H1 (cell line): Measurements from ENCODE around the gene CD160. TPM values are rescaled to one million over a fixed set of nuclear protein-coding genes. Genes with fewer than 3 reads are reported as not detected.

Experiments used
- CTCF ChIA-PET: fragments of 300-600 bp; sonication (Branson Sonifier 250); formaldehyde crosslinking; loops from one replicate; lab custom pipeline; 2021; ENCODE audit not compliant: partially characterized antibody; lab: Charles Lee
- POLR2A ChIA-PET: fragments of 300-600 bp; sonication (Branson Sonifier 250); formaldehyde crosslinking; loops from one replicate; lab custom pipeline; 2021; ENCODE audit warnings: inconsistent platforms; ENCODE audit not compliant: partially characterized antibody; lab: Charles Lee
- DNase-seq, 2 experiments: peaks; one replicate each; pipeline versions ENCODE4 v3.0.0 to v3.0.0-alpha.2; 2010 to 2022; ENCODE audit warnings: low spot score in 2 of 2, low read depth in 1 of 2, mixed read lengths in 1 of 2
- FAIRE-seq: peaks from 2 replicates; lab custom pipeline; 2011; peaks lifted over from hg19 to GRCh38; lab: Jason Lieb, UNC
- H2AFZ ChIP-seq: 2 replicates; pipeline ENCODE4 v1.8.1; 2012; ENCODE audit warnings: low read length, inconsistent platforms
- H2AK5ac ChIP-seq: 2 replicates; pipeline ENCODE4 v1.6.1; 2013; ENCODE audit warnings: low read depth, low read length
- H2BK120ac ChIP-seq: replicated peaks from 2 replicates; pipeline ENCODE3; 2013; ENCODE audit warnings: low read depth, low read length, inconsistent platforms
- H2BK12ac ChIP-seq: 2 replicates; pipeline ENCODE4 v1.6.1; 2013; ENCODE audit warnings: low read depth, low read length
- H2BK15ac ChIP-seq: 2 replicates; pipeline ENCODE4 v1.6.1; 2013; ENCODE audit warnings: low read length
- H2BK20ac ChIP-seq: 2 replicates; pipeline ENCODE4 v1.6.1; 2013; ENCODE audit warnings: low read length
- H2BK5ac ChIP-seq: 2 replicates; pipeline ENCODE4 v1.6.1; 2013; ENCODE audit warnings: low read depth, low read length
- H3K14ac ChIP-seq: 2 replicates; pipeline ENCODE4 v1.6.1; 2013; ENCODE audit warnings: inconsistent platforms; ENCODE audit not compliant: insufficient read length
- H3K18ac ChIP-seq: 2 replicates; pipeline ENCODE4 v1.6.1; 2013; ENCODE audit warnings: low read length; ENCODE audit errors: extremely low read depth
- H3K23ac ChIP-seq: 2 replicates; pipeline ENCODE4 v1.6.1; 2013; ENCODE audit warnings: inconsistent platforms; ENCODE audit not compliant: insufficient read length
- H3K23me2 ChIP-seq: 2 replicates; pipeline ENCODE4 v1.6.1; 2013; ENCODE audit warnings: low read depth, low read length
- H3K27ac ChIP-seq: 2 replicates; pipeline ENCODE4 v1.6.1; 2011; ENCODE audit warnings: low read depth, low read length, inconsistent platforms
- H3K27me3 ChIP-seq, 4 experiments: replicated peaks in 1 of 4; 1 replicate in 1 of 4; 2 replicates in 3 of 4; pipeline versions ENCODE4 v1.6.1 to v1.8.1; 2011 to 2013; ENCODE audit warnings: low read length in 3 of 4, mild to moderate bottlenecking in 3 of 4, inconsistent platforms in 2 of 4, mixed read lengths in 2 of 4, moderate library complexity in 1 of 4; ENCODE audit not compliant: control insufficient read depth in 3 of 4, insufficient read depth in 3 of 4; ENCODE audit errors: extremely low read depth in 1 of 4
- H3K36me3 ChIP-seq, 4 experiments: 2 replicates each; pipeline versions ENCODE4 v1.6.1 to v1.8.1; 2011 to 2013; ENCODE audit warnings: mild to moderate bottlenecking in 4 of 4, low read length in 3 of 4, moderate library complexity in 2 of 4, control low read depth in 1 of 4, inconsistent platforms in 1 of 4; ENCODE audit not compliant: insufficient read depth in 4 of 4, control insufficient read depth in 2 of 4
- H3K4ac ChIP-seq: replicated peaks from 2 replicates; pipeline ENCODE3; 2013; ENCODE audit warnings: low read length, low read depth, mixed read lengths, inconsistent platforms; ENCODE audit not compliant: insufficient read length
- H3K4me1 ChIP-seq, 4 experiments: replicated peaks in 1 of 4; 1 replicate in 1 of 4; 2 replicates in 3 of 4; pipeline versions ENCODE4 v1.6.1 to v1.8.1; 2011 to 2013; ENCODE audit warnings: low read length in 3 of 4, inconsistent platforms in 2 of 4, mixed read lengths in 1 of 4; ENCODE audit not compliant: insufficient read depth in 4 of 4, control insufficient read depth in 3 of 4
- H3K4me2 ChIP-seq, 2 experiments: 2 replicates each; pipeline versions ENCODE4 v1.6.1 to v1.8.1; 2011 to 2013; ENCODE audit warnings: low read depth in 2 of 2, low read length in 2 of 2, control low read depth in 1 of 2, inconsistent platforms in 1 of 2, mild to moderate bottlenecking in 1 of 2; ENCODE audit not compliant: insufficient read depth in 1 of 2
- H3K4me3 ChIP-seq, 4 experiments: fragments of 200-600, 300-600 bp in 1 of 4; sonication (generic), shearing (Covaris generic), sonication (Bioruptor Twin) in 1 of 4; 2 replicates each; pipeline versions ENCODE4 v1.5.1 to v1.8.1; 2011 to 2016; ENCODE audit warnings: low read length in 4 of 4, low read depth in 3 of 4, control low read depth in 2 of 4, inconsistent platforms in 2 of 4, mild to moderate bottlenecking in 2 of 4, mixed read lengths in 1 of 4, moderate library complexity in 1 of 4; ENCODE audit not compliant: insufficient read depth in 2 of 4; ENCODE audit errors: extremely low read depth in 1 of 4
- H3K56ac ChIP-seq: replicated peaks from 2 replicates; pipeline ENCODE3; 2013; ENCODE audit warnings: low read depth, mild to moderate bottlenecking, mixed read lengths, low read length, inconsistent platforms; ENCODE audit not compliant: insufficient read length
- H3K79me1 ChIP-seq: 2 replicates; pipeline ENCODE4 v1.6.1; 2013; ENCODE audit warnings: low read depth, low read length, control low read depth
- H3K79me2 ChIP-seq, 2 experiments: 2 replicates each; pipeline versions ENCODE4 v1.6.1 to v1.8.1; 2012 to 2013; ENCODE audit warnings: low read length in 2 of 2, mild to moderate bottlenecking in 2 of 2, inconsistent platforms in 1 of 2; ENCODE audit not compliant: insufficient read depth in 2 of 2, control insufficient read depth in 1 of 2
- H3K9ac ChIP-seq, 4 experiments: replicated peaks in 1 of 4; 1 replicate in 1 of 4; 2 replicates in 3 of 4; pipeline versions ENCODE4 v1.6.1 to v1.8.1; 2011 to 2013; ENCODE audit warnings: low read depth in 3 of 4, low read length in 3 of 4, control low read depth in 2 of 4, mild to moderate bottlenecking in 2 of 4, moderate library complexity in 2 of 4, inconsistent platforms in 1 of 4; ENCODE audit errors: extremely low read depth in 1 of 4
- H3K9me3 ChIP-seq, 2 experiments: 2 replicates each; pipeline versions ENCODE4 v1.6.1 to v1.8.1; 2012 to 2013; ENCODE audit warnings: mild to moderate bottlenecking in 2 of 2, moderate library complexity in 2 of 2, control low read depth in 1 of 2, inconsistent platforms in 1 of 2, low read depth in 1 of 2, low read length in 1 of 2, mixed read lengths in 1 of 2; ENCODE audit not compliant: insufficient read depth in 2 of 2
- H4K20me1 ChIP-seq, 2 experiments: replicated peaks in 1 of 2; 2 replicates each; pipeline versions ENCODE3 to v1.8.1; 2011 to 2013; ENCODE audit warnings: inconsistent platforms in 2 of 2, low read length in 2 of 2, mild to moderate bottlenecking in 1 of 2; ENCODE audit not compliant: insufficient read depth in 2 of 2, control insufficient read depth in 1 of 2
- H4K5ac ChIP-seq: 2 replicates; pipeline ENCODE4 v1.6.1; 2013; ENCODE audit warnings: low read length, low read depth, mixed read lengths, inconsistent platforms; ENCODE audit not compliant: insufficient read length
- H4K8ac ChIP-seq: 2 replicates; pipeline ENCODE4 v1.8.0; 2013; ENCODE audit warnings: mild to moderate bottlenecking, moderate library complexity, low read length, inconsistent platforms; ENCODE audit not compliant: insufficient read depth; ENCODE audit errors: extremely low read depth
- H4K91ac ChIP-seq: replicated peaks from 2 replicates; pipeline ENCODE3; 2013; ENCODE audit warnings: low read length, mixed read lengths, inconsistent platforms; ENCODE audit not compliant: insufficient read length
- CBX8 ChIP-seq: fragments of 300-800, 300-1000 bp; sonication (generic); IDR thresholded peaks from 2 replicates; pipeline ENCODE4 v1.7.1; 2016; ENCODE audit warnings: low read depth, low read length, borderline replicate concordance
- E2F6 ChIP-seq: IDR thresholded peaks from 2 replicates; pipeline ENCODE4 v1.6.1; 2012; ENCODE audit warnings: inconsistent platforms
- JUN ChIP-seq: IDR thresholded peaks from 2 replicates; pipeline ENCODE4 v1.6.1; 2011; ENCODE audit warnings: low read depth, mild to moderate bottlenecking, improper control_type of control experiment, low read length
- JUND ChIP-seq: IDR thresholded peaks from 2 replicates; pipeline ENCODE4 v1.6.1; 2011; ENCODE audit warnings: mild to moderate bottlenecking, improper control_type of control experiment, low read length
- KDM4A ChIP-seq: IDR thresholded peaks from one replicate; pipeline ENCODE4 v1.7.1; 2012; ENCODE audit warnings: low read depth, mild to moderate bottlenecking, moderate library complexity, low read length, inconsistent platforms; ENCODE audit not compliant: severe bottlenecking
- KDM5A ChIP-seq: fragments of 200-600 bp; IDR thresholded peaks from 2 replicates; pipeline ENCODE4 v1.7.1; 2012; ENCODE audit warnings: mild to moderate bottlenecking, low read length, inconsistent platforms, mixed read lengths
- NRF1 ChIP-seq: IDR thresholded peaks from 2 replicates; pipeline ENCODE4 v1.6.1; 2011; ENCODE audit warnings: mild to moderate bottlenecking, low read depth, low read length, improper control_type of control experiment
- PHF8 ChIP-seq: fragments of 200-600 bp; sonication (generic); conservative IDR thresholded peaks from 2 replicates; pipeline ENCODE4 v1.7.1; 2012; ENCODE audit warnings: low read depth, mild to moderate bottlenecking, inconsistent platforms, low read length, moderate library complexity
- POLR2A ChIP-seq, 2 experiments: IDR thresholded peaks; 1 replicate in 1 of 2; 2 replicates in 1 of 2; pipeline ENCODE4 v1.6.1; 2011; ENCODE audit warnings: low read depth in 2 of 2, low read length in 2 of 2, mild to moderate bottlenecking in 2 of 2; ENCODE audit errors: control extremely low read depth in 1 of 2
- RBBP5 ChIP-seq: IDR thresholded peaks from 2 replicates; pipeline ENCODE4 v1.7.1; 2012; ENCODE audit warnings: low read depth, mild to moderate bottlenecking, inconsistent platforms, low read length, moderate library complexity, borderline replicate concordance
- RNF2 ChIP-seq: fragments of 200-900, 300-1000 bp; sonication (generic); IDR thresholded peaks from 2 replicates; pipeline ENCODE4 v1.7.1; 2016; ENCODE audit warnings: borderline replicate concordance, low read depth, mild to moderate bottlenecking, antibody characterized with exemption, low read length; ENCODE audit not compliant: poor library complexity, severe bottlenecking; ENCODE audit errors: missing control alignments
- SIN3A ChIP-seq, 2 experiments: IDR thresholded peaks in 1 of 2; conservative IDR thresholded peaks in 1 of 2; 2 replicates each; pipeline ENCODE4 v1.6.1; 2011 to 2012; ENCODE audit warnings: low read length in 2 of 2, improper control_type of control experiment in 1 of 2, low read depth in 1 of 2, mild to moderate bottlenecking in 1 of 2
- SIRT6 ChIP-seq: IDR thresholded peaks from one replicate; pipeline ENCODE4 v1.7.1; 2012; ENCODE audit warnings: low read length, inconsistent platforms
- YY1 ChIP-seq: IDR thresholded peaks from 2 replicates; pipeline ENCODE4 v1.6.1; 2011; ENCODE audit warnings: low read depth, mild to moderate bottlenecking, low read length
- WGBS, 2 experiments: shearing (Covaris generic) in 1 of 2; methylation state at CpG; one replicate each; pipeline versions ENCODE4 v1.1.6 to v1.1.7; 2013 to 2015; ENCODE audit warnings: low lambda C conversion rate in 2 of 2, mixed read lengths in 2 of 2, inconsistent platforms in 1 of 2, low coverage in 1 of 2, missing lambda C conversion rate in 1 of 2; ENCODE audit not compliant: insufficient replicate concordance in 2 of 2, insufficient coverage in 1 of 2, insufficient read length in 1 of 2; ENCODE audit errors: extremely low coverage in 1 of 2, missing lambda C conversion rate in 1 of 2; 5-methylcytosine and 5-hydroxymethylcytosine counted together
- polyA plus RNA-seq, 7 experiments: library from polyadenylated mRNA; depleted of rRNA in 3 of 7; stranded (reverse) in 5 of 7; unstranded in 2 of 7; fragments of >200 nt in 5 of 7; fragments of 200-250 nt in 2 of 7; gene quantifications; 1 replicate in 5 of 7; 2 replicates in 1 of 7; 4 replicates in 1 of 7; pipeline versions ENCODE4 v1.2.1 to v1.2.3, GENCODE V29; 2011 to 2013; ENCODE audit warnings: missing spikeins in 2 of 7, mixed read lengths in 2 of 7
- total RNA-seq: library from RNA; stranded (reverse); fragmentation: NEBNext Ultra II Directional; extraction: Animal tissue kit (Norgen Biotek cat#: 25700); gene quantifications from 2 replicates; pipeline ENCODE4 v1.2.1, GENCODE V29; 2021

Gene CD160
- total and polyA plus RNA-seq, 2 of the 8 experiments (the other 6 are each of a cell fraction or from before 2014, with no cell fraction given) = not detected

- DNase-seq (no peak), FAIRE-seq (no peak)
- no peak overlapping the region for H4K8ac ChIP-seq
- 91% methylated on average over 3 of the region's 3 CpGs; no CpG with 5 or more reads in 1 of the 2 experiments for WGBS, 2 experiments
- no peak overlapping the region for H3K14ac ChIP-seq
- H3K23me2 ChIP-seq = no peaks in the 10 kb centered on the region
- H3K79me1 ChIP-seq = no peaks in the 10 kb centered on the region
- POLR2A ChIA-PET = no interaction called here
- CTCF ChIA-PET = interaction anchor here (1.2 kb wide), 1 partner anchor 11 kb away, joined by 3 read pairs; no protein-coding TSS in a partner anchor
- H2BK12ac ChIP-seq = no peak overlapping the region
- no peak overlapping the region for H3K27ac ChIP-seq
- no peak overlapping the region for H2BK15ac ChIP-seq
- H2BK20ac ChIP-seq = no peak overlapping the region
- H3K18ac ChIP-seq = no peak overlapping the region
- H4K20me1 ChIP-seq = no peaks in the 10 kb centered on the region
- H3K23ac ChIP-seq = no peak overlapping the region
- H3K9ac ChIP-seq = no peak overlapping the region
- no peak overlapping the region for H2BK5ac ChIP-seq
- no peak overlapping the region for H3K56ac ChIP-seq
- no peak overlapping the region for H2AFZ ChIP-seq
- no peak overlapping the region for H3K4ac ChIP-seq
- no peak overlapping the region for H4K5ac ChIP-seq
- no peak overlapping the region for H3K4me2 ChIP-seq
- no peaks in the 10 kb centered on the region for H3K79me2 ChIP-seq
- no peaks in the 10 kb centered on the region for H3K9me3 ChIP-seq
- no peaks in the 10 kb centered on the region for H3K27me3 ChIP-seq
- H3K4me1 ChIP-seq = peaks cover 0 to 10% (median 5%) of the 10 kb centered on the region in 4 experiments; a peak in 6 of 7 replicates
- no peak overlapping the region for H2AK5ac ChIP-seq
- no peak overlapping the region for H2BK120ac ChIP-seq
- H4K91ac ChIP-seq = no peak overlapping the region
- H3K4me3 ChIP-seq = no peak overlapping the region
- H3K36me3 ChIP-seq = no peaks in the 10 kb centered on the region
- TF ChIP-seq POLR2A (IDR thresholded peaks at IDR 0.05; ENCODE audit: control extremely low read depth in 1 of 2, low read depth in 2 of 2, low read length in 2 of 2) = no peak
- TF ChIP-seq JUND = no peak
- no peak for TF ChIP-seq SIN3A (conservative IDR thresholded peaks at IDR 0.05 in 1 of 2, IDR thresholded peaks at IDR 0.05 in 1 of 2; ENCODE audit: low read depth in 1 of 2, low read length in 2 of 2)
- no peak for TF ChIP-seq NRF1
- TF ChIP-seq KDM5A = no peak
- no peak for TF ChIP-seq RNF2
- TF ChIP-seq CBX8 = no peak
- TF ChIP-seq PHF8 = no peak
- no peak for TF ChIP-seq RBBP5
- TF ChIP-seq E2F6 = no peak
- no peak for TF ChIP-seq KDM4A
- TF ChIP-seq SIRT6 = no peak
- no peak for TF ChIP-seq YY1
- TF ChIP-seq JUN = no peak
Observed at GRCh38 chr1:145711213-145711651, 8.1 kb upstream of the CD160 start.
